Caco-2 (cell line): ENCODE data around the gene LTBP1. TPM values are rescaled to one million over a fixed set of nuclear protein-coding genes. Genes with fewer than 3 reads are reported as not detected.

Source experiments
- BruUV-seq: library from RNA; stranded (reverse); fragments of 400-500 nt; replicated peaks from 2 replicates; lab custom pipeline; 2021; lab: Mats Ljungman, UMichigan
- CTCF ChIA-PET: fragments of 300-600 bp; sonication (Branson Sonifier 250); formaldehyde crosslinking; loops from one replicate; lab custom pipeline; 2022; ENCODE audit warnings: antibody characterized with exemption; lab: Charles Lee
- POLR2A ChIA-PET: fragments of 300-600 bp; sonication (Branson Sonifier 250); formaldehyde crosslinking; loops from one replicate; lab custom pipeline; 2022; ENCODE audit warnings: antibody characterized with exemption; lab: Charles Lee
- DNase-seq, 2 experiments: peaks; one replicate each; pipeline versions ENCODE4 v3.0.0 to v3.0.0-alpha.2; 2020 to 2022
- H3K27me3 ChIP-seq: replicated peaks from 2 replicates; pipeline ENCODE4 v1.6.0; 2011; ENCODE audit warnings: low read length; ENCODE audit not compliant: control insufficient read depth, insufficient read depth
- H3K36me3 ChIP-seq: 2 replicates; pipeline ENCODE4 v1.5.1; 2011; ENCODE audit warnings: low read length; ENCODE audit not compliant: control insufficient read depth, insufficient read depth
- H3K4me1 ChIP-seq: fragments of 250-450 bp; sonication (Bioruptor Pico); 2 replicates; pipeline ENCODE4 v1.5.1; 2020; ENCODE audit warnings: mild to moderate bottlenecking
- H3K4me3 ChIP-seq: 2 replicates; pipeline ENCODE4 v1.5.1; 2011; ENCODE audit warnings: low read depth, mild to moderate bottlenecking, control low read depth, low read length
- H3K9me3 ChIP-seq: fragments of 250-450 bp; sonication (Bioruptor Pico); 2 replicates; pipeline ENCODE4 v1.5.1; 2020; ENCODE audit warnings: mild to moderate bottlenecking, moderate library complexity
- H3K27ac Mint-ChIP-seq: one replicate; pipeline ENCODE4 v1.8.0; 2022; ENCODE audit warnings: mixed read lengths; ENCODE audit not compliant: unreplicated experiment
- H3K27me3 Mint-ChIP-seq: one replicate; pipeline ENCODE4 v1.8.0; 2022; ENCODE audit warnings: mixed read lengths; ENCODE audit not compliant: insufficient read depth, unreplicated experiment
- H3K36me3 Mint-ChIP-seq: one replicate; pipeline ENCODE4 v1.8.0; 2022; ENCODE audit warnings: mild to moderate bottlenecking, mixed read lengths; ENCODE audit not compliant: insufficient read depth, unreplicated experiment
- H3K4me1 Mint-ChIP-seq: one replicate; pipeline ENCODE4 v1.8.0; 2022; ENCODE audit warnings: low read depth, mixed read lengths; ENCODE audit not compliant: unreplicated experiment
- H3K4me3 Mint-ChIP-seq: one replicate; pipeline ENCODE4 v1.8.0; 2022; ENCODE audit warnings: mild to moderate bottlenecking, moderate library complexity, mixed read lengths; ENCODE audit not compliant: unreplicated experiment
- H3K9me3 Mint-ChIP-seq: one replicate; pipeline ENCODE4 v1.8.0; 2022; ENCODE audit warnings: mixed read lengths; ENCODE audit not compliant: unreplicated experiment
- CTCF ChIP-seq, 2 experiments: fragments of 200-600 bp in 1 of 2; IDR thresholded peaks; 1 replicate in 1 of 2; 2 replicates in 1 of 2; pipeline versions ENCODE4 v1.5.1 to v1.8.0; 2011 to 2022; ENCODE audit warnings: antibody characterized with exemption in 1 of 2, control low read depth in 1 of 2, inconsistent platforms in 1 of 2, low read depth in 1 of 2, low read length in 1 of 2, mild to moderate bottlenecking in 1 of 2, moderate library complexity in 1 of 2; ENCODE audit not compliant: insufficient read depth in 1 of 2, severe bottlenecking in 1 of 2, unreplicated experiment in 1 of 2
- intact Hi-C: fragments of 100-400 bp; cut with micrococcal nuclease; formaldehyde crosslinking; loops from one replicate; pipeline ENCODE4 v1.10.0; 2022; ENCODE audit not compliant: unreplicated experiment
- total RNA-seq: library from RNA; stranded (reverse); gene quantifications from 2 replicates; pipeline ENCODE4 v1.2.3, GENCODE V29; 2022

LTBP1 gene
- total RNA-seq, 1 experiment from 2014 or later, result 64.2 TPM

- no peak overlapping the region for H3K4me3 ChIP-seq
- no peak for TF ChIP-seq CTCF (IDR thresholded peaks at IDR 0.05; ENCODE audit: insufficient read depth in 1 of 2, low read depth in 1 of 2, low read length in 1 of 2, severe bottlenecking in 1 of 2, unreplicated experiment in 1 of 2)
- H3K4me1 ChIP-seq, result no peaks in the 10 kb centered on the region
- H3K27me3 Mint-ChIP-seq, result no peaks in the 10 kb centered on the region
- POLR2A ChIA-PET, result no interaction called here
- no peaks in the 10 kb centered on the region for H3K9me3 Mint-ChIP-seq
- BruUV-seq, result no TSS peak
- DNase-seq, result no peak
- H3K27ac Mint-ChIP-seq, result no peak overlapping the region
- H3K36me3 Mint-ChIP-seq, result no peaks in the 10 kb centered on the region
- H3K27me3 ChIP-seq, result no peaks in the 10 kb centered on the region
- H3K36me3 ChIP-seq, result no peaks in the 10 kb centered on the region
- CTCF ChIA-PET, result no interaction called here
- intact Hi-C loops, result loop anchor here (5.0 kb wide), 1 partner anchor 77 kb away; no protein-coding TSS in a partner anchor
- H3K4me3 Mint-ChIP-seq, result no peak overlapping the region
- H3K9me3 ChIP-seq, result no peaks in the 10 kb centered on the region
- H3K4me1 Mint-ChIP-seq, result peaks cover 5% of the 10 kb centered on the region
Observed at GRCh38 chr2:33040541-33040940, 93.8 kb downstream of the LTBP1 start.

- Mint-ChIP-seq H3K4me1 (peaks cover 11% of the 10 kb centered on the region), H3K27ac (no peak overlapping the region), H3K4me3 (no peak overlapping the region), H3K36me3 (no peaks in the 10 kb centered on the region), H3K27me3 (no peaks in the 10 kb centered on the region), H3K9me3 (no peaks in the 10 kb centered on the region)
- ChIA-PET POLR2A (no interaction called here), CTCF (no interaction called here)
- no peak for TF ChIP-seq CTCF (IDR thresholded peaks at IDR 0.05; ENCODE audit: insufficient read depth in 1 of 2, low read depth in 1 of 2, low read length in 1 of 2, severe bottlenecking in 1 of 2, unreplicated experiment in 1 of 2)
- no peaks in the 10 kb centered on the region for H3K36me3 ChIP-seq
- no peak overlapping the region for H3K4me3 ChIP-seq
- intact Hi-C loops, result loop anchor here (5.0 kb wide), 1 partner anchor 75 kb away; no protein-coding TSS in a partner anchor
- H3K4me1 ChIP-seq, result no peaks in the 10 kb centered on the region
- DNase-seq, result no peak
- no peaks in the 10 kb centered on the region for H3K9me3 ChIP-seq
- BruUV-seq, result no TSS peak
- no peaks in the 10 kb centered on the region for H3K27me3 ChIP-seq
Observed at GRCh38 chr2:33042265-33042664, 95.5 kb downstream of the LTBP1 start.

DNA sequence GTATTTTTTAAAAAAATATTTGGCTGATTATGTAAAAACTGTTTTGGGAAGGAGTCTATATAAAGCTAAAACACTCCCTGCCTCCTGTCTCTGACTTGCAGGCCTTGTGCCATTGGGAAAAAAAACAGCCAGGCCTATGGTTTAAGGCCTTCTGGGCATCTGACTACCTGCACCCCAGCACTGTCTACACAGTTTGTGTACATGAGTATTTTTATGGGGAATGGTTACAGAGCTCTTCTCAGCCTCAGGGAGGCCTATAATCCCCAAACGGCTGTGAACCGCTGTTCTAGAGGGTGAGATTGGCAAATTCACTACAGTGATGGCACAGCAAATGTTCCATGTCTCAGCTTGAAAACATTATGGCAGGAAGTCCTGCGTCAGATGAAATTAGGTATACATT is 96.1 kb downstream of the LTBP1 start:
- Mint-ChIP-seq H3K27me3 (no peaks in the 10 kb centered on the region), H3K36me3 (no peaks in the 10 kb centered on the region), H3K9me3 (no peaks in the 10 kb centered on the region), H3K4me1 (peaks cover 16% of the 10 kb centered on the region), H3K4me3 (no peak overlapping the region), H3K27ac (no peak overlapping the region)
- intact Hi-C loops, result loop anchor here (5.0 kb wide), 1 partner anchor 74 kb away; no protein-coding TSS in a partner anchor
- no peaks in the 10 kb centered on the region for H3K9me3 ChIP-seq
- H3K27me3 ChIP-seq, result no peaks in the 10 kb centered on the region
- no peaks in the 10 kb centered on the region for H3K36me3 ChIP-seq
- no peaks in the 10 kb centered on the region for H3K4me1 ChIP-seq
- DNase-seq, result no peak
- no peak overlapping the region for H3K4me3 ChIP-seq
- POLR2A ChIA-PET, result no interaction called here
- no TSS peak for BruUV-seq
- TF ChIP-seq CTCF (IDR thresholded peaks at IDR 0.05; ENCODE audit: insufficient read depth in 1 of 2, low read depth in 1 of 2, low read length in 1 of 2, severe bottlenecking in 1 of 2, unreplicated experiment in 1 of 2), result no peak
- CTCF ChIA-PET, result no interaction called here
